ENCODE data around the gene KCNJ5. TPM values are rescaled to one million over a fixed set of nuclear protein-coding genes. Genes with fewer than 3 reads are reported as not detected.
A peak's percentile ranks its signal among the peaks of the same experiment; 100 is the strongest.

The KCNJ5 gene
- total and polyA plus RNA-seq, 2 experiments from 2014 or later, result not detected

- TF ChIP-seq JUNB (IDR thresholded peaks at IDR 0.05; ENCODE audit: unreplicated experiment) (no peak), NANOG (IDR thresholded peaks at IDR 0.05; ENCODE audit: borderline replicate concordance) (no peak), ZNF114 (CRISPR knock-in tag; IDR thresholded peaks at IDR 0.05) (no peak)
These were observed 43.8 kb downstream of the KCNJ5 start (continued) for GRCh38 chr11:128934926-128935325.

DNA sequence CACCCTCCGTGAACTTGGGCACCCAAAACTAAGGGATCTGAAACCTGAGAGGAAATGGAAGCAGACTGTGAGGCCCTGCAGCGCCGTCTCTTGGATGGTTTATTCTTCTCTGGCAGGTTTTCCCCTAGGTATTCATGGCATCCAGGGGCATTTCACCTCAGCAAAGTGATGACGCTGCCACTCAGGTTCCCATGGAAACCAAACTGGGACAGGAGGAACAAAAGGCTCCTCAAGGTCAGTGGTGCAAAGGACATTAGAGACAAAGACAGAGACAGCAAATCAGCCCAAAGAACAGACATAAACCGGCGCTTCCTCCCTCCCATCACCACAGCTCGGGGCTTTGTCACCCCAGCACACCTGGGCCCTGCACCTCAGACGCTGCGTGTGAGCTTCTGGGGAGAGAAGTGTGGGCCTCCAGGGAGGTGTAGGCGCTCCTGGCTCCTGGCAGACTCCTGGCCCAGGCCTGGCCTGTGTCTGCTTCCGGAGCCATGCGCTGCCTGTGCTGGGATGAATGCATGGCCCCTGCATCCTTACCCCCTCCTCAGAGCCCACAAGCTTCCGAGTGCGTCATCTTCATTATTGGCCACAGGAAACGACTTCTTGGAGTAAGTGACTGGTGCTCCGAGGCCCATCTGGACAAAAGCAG lies 45.6 kb downstream of the KCNJ5 start:
- Mint-ChIP-seq H3K27ac (peak overlapping the region; percentile 42; the same call in 1 of the 2 replicates), H3K9me3 (no peaks in the 10 kb centered on the region; the same call in 2 of the 3 replicates), H3K36me3 (ENCODE audit: low read depth) (no peaks in the 10 kb centered on the region), H3K27me3 (ENCODE audit: insufficient read depth, low read depth, poor library complexity) (peaks cover 14% of the 10 kb centered on the region), H3K4me3 (no peak overlapping the region), H3K4me1 (peaks cover 24% of the 10 kb centered on the region)
- H2AFZ ChIP-seq, result peak overlapping the region; percentile 95
- no peaks in the 10 kb centered on the region for H3K9me2 ChIP-seq (ENCODE audit: insufficient read depth)
- H3K27me3 ChIP-seq (ENCODE audit: insufficient read depth), result peaks cover 8% of the 10 kb centered on the region; the same call in 1 of the 2 replicates
- H4K20me1 ChIP-seq (replicated peaks; ENCODE audit: insufficient read depth), result no peaks in the 10 kb centered on the region
- no peaks in the 10 kb centered on the region for H3K36me3 ChIP-seq (ENCODE audit: insufficient read depth)
- H3K27ac ChIP-seq (ENCODE audit: low read depth), result no peak overlapping the region
- H3K79me2 ChIP-seq (replicated peaks; ENCODE audit: insufficient read depth), result no peaks in the 10 kb centered on the region
- no peaks in the 10 kb centered on the region for H3F3A ChIP-seq (replicated peaks; ENCODE audit: low read depth)
- DNase-seq (ENCODE audit: low spot score) (peak; percentile 94), ATAC-seq (peak; percentile 66)
- no peak overlapping the region for H3K4me3 ChIP-seq
- peak overlapping the region; percentile 44; the same call in 1 of the 2 replicates for H3K4me2 ChIP-seq
- H3K4me1 ChIP-seq (ENCODE audit: insufficient read depth), result peaks cover 8% of the 10 kb centered on the region
- TF ChIP-seq, protein P1, sequence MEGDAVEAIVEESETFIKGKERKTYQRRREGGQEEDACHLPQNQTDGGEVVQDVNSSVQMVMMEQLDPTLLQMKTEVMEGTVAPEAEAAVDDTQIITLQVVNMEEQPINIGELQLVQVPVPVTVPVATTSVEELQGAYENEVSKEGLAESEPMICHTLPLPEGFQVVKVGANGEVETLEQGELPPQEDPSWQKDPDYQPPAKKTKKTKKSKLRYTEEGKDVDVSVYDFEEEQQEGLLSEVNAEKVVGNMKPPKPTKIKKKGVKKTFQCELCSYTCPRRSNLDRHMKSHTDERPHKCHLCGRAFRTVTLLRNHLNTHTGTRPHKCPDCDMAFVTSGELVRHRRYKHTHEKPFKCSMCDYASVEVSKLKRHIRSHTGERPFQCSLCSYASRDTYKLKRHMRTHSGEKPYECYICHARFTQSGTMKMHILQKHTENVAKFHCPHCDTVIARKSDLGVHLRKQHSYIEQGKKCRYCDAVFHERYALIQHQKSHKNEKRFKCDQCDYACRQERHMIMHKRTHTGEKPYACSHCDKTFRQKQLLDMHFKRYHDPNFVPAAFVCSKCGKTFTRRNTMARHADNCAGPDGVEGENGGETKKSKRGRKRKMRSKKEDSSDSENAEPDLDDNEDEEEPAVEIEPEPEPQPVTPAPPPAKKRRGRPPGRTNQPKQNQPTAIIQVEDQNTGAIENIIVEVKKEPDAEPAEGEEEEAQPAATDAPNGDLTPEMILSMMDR (conservative IDR thresholded peaks at IDR 0.05; ENCODE audit: low read depth in 2 of 2), result peak in 1 of 2 experiments; percentile 45; a peak in 2 of 4 replicates
- TF ChIP-seq CREB1 (CRISPR knock-in tag; IDR thresholded peaks at IDR 0.05; ENCODE audit: low read depth) (peak; percentile 70), REST (IDR thresholded peaks at IDR 0.05; ENCODE audit: unreplicated experiment) (no peak), JUNB (IDR thresholded peaks at IDR 0.05; ENCODE audit: unreplicated experiment) (no peak)
- TF ChIP-seq, protein P2, sequence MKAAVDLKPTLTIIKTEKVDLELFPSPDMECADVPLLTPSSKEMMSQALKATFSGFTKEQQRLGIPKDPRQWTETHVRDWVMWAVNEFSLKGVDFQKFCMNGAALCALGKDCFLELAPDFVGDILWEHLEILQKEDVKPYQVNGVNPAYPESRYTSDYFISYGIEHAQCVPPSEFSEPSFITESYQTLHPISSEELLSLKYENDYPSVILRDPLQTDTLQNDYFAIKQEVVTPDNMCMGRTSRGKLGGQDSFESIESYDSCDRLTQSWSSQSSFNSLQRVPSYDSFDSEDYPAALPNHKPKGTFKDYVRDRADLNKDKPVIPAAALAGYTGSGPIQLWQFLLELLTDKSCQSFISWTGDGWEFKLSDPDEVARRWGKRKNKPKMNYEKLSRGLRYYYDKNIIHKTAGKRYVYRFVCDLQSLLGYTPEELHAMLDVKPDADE (IDR thresholded peaks at IDR 0.05), result no peak

Measured in GM23338 (cell line).